ENCODE data around the gene CIB4. TPM values are rescaled to one million over a fixed set of nuclear protein-coding genes. Genes with fewer than 3 reads are reported as not detected.
A peak's percentile ranks its signal among the peaks of the same experiment; 100 is the strongest.

CIB4 gene
- total RNA-seq, 2 donors from 2014 or later, result 0.46 TPM; not detected in 1

DNA sequence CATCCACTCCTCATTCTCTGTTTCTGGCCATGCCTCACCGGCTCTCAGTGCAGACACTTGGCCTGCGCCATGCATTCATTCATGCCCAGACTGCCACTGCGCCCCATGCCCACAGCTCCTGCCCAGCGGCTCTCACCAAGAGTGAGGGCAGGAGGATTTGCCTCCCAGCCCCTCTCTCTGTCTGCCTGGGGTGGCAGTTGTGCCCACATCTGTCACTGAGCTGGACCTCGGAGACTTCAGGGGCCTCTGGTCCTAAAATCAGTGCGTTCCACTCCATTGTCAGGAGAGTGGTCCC is 75.1 kb downstream of the CIB4 start:
- 94% methylated on average over 6 of the region's 6 CpGs for WGBS
- intact Hi-C loops (cut with DNase I), result no loop called here
- no peaks in the 10 kb centered on the region for H3K9me3 ChIP-seq
- no peak overlapping the region for H3K27ac ChIP-seq
- DNase-seq (ENCODE audit: low spot score), result no peak
- TF ChIP-seq, protein P1, sequence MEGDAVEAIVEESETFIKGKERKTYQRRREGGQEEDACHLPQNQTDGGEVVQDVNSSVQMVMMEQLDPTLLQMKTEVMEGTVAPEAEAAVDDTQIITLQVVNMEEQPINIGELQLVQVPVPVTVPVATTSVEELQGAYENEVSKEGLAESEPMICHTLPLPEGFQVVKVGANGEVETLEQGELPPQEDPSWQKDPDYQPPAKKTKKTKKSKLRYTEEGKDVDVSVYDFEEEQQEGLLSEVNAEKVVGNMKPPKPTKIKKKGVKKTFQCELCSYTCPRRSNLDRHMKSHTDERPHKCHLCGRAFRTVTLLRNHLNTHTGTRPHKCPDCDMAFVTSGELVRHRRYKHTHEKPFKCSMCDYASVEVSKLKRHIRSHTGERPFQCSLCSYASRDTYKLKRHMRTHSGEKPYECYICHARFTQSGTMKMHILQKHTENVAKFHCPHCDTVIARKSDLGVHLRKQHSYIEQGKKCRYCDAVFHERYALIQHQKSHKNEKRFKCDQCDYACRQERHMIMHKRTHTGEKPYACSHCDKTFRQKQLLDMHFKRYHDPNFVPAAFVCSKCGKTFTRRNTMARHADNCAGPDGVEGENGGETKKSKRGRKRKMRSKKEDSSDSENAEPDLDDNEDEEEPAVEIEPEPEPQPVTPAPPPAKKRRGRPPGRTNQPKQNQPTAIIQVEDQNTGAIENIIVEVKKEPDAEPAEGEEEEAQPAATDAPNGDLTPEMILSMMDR (IDR thresholded peaks at IDR 0.05), result no peak
- TF ChIP-seq POLR2A (IDR thresholded peaks at IDR 0.05), result no peak
- no peak for TF ChIP-seq POLR2AphosphoS5 (IDR thresholded peaks at IDR 0.05)
- no peaks in the 10 kb centered on the region for H3K27me3 ChIP-seq (replicated peaks; ENCODE audit: insufficient read depth)
- H3K4me1 ChIP-seq (replicated peaks), result peaks cover 4% of the 10 kb centered on the region
- H3K4me3 ChIP-seq, result no peak overlapping the region
- no peaks in the 10 kb centered on the region for H3K36me3 ChIP-seq

DNA sequence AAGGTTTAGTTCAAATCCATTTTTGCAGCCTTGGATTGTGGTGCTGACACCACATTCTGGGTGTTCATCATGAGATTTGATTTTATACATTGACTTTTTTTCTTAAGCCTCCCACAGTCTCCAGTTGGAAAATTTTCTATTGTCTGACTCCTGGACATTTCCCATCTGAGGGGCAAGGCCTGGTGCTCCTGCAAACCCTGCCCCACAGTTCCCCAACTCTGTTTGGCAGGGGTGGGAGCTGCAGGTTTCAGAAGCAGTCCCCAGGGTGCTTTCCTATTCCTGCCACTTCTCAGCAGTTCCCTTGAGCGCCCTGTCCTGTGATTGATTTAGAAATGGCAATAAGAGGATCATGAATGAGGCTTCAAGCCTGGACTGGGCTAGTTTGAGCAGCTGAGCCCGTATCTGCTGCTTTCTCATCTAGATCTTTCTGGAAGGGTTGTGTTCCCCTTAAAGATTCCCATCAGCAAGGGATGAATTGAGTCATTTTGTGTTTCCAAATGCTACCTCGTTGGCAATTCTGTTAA is 77.0 kb downstream of the CIB4 start:
- H3K27ac ChIP-seq, result no peak overlapping the region
- no peaks in the 10 kb centered on the region for H3K9me3 ChIP-seq
- no peaks in the 10 kb centered on the region for H3K36me3 ChIP-seq
- DNase-seq (ENCODE audit: low spot score), result no peak
- peaks cover 3% of the 10 kb centered on the region for H3K27me3 ChIP-seq (replicated peaks; ENCODE audit: insufficient read depth)
- TF ChIP-seq POLR2A (IDR thresholded peaks at IDR 0.05) (no peak), POLR2AphosphoS5 (IDR thresholded peaks at IDR 0.05) (no peak)
- TF ChIP-seq, protein P1 (IDR thresholded peaks at IDR 0.05), result no peak
- no peak overlapping the region for H3K4me3 ChIP-seq
- intact Hi-C loops (cut with DNase I), result no loop called here
- peaks cover 4% of the 10 kb centered on the region for H3K4me1 ChIP-seq (replicated peaks)
- 84% methylated on average over 3 of the region's 3 CpGs for WGBS

DNA sequence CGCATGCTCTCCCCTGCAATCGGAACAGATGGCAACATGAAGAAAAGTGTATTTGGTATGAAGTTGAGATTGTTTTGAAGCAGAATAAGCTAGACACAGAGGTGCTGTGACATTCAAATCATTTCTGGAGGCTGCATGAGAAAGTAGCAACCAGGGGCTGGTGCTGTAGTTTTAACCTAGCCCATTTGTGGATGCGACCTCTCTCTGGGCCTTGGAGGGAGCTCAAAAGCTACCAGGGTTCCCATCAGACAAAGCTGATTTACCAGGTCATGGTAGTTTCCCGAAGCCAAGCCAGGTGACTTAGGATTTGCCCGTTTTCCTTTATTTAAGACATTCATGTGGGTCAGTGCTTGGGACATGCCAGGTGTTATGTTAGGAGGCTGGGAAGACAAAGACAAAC is 77.5 kb downstream of the CIB4 start:
- peaks cover 4% of the 10 kb centered on the region for H3K4me1 ChIP-seq (replicated peaks)
- no peak overlapping the region for H3K27ac ChIP-seq
- peaks cover 7% of the 10 kb centered on the region for H3K27me3 ChIP-seq (replicated peaks; ENCODE audit: insufficient read depth)
- intact Hi-C loops (cut with DNase I), result no loop called here
- no peak overlapping the region for H3K4me3 ChIP-seq
- TF ChIP-seq POLR2A (IDR thresholded peaks at IDR 0.05) (no peak), POLR2AphosphoS5 (IDR thresholded peaks at IDR 0.05) (no peak)
- TF ChIP-seq, protein P1 (IDR thresholded peaks at IDR 0.05), result no peak
- 79% methylated on average over 5 of the region's 5 CpGs for WGBS
- DNase-seq (ENCODE audit: low spot score), result no peak
- no peaks in the 10 kb centered on the region for H3K9me3 ChIP-seq
- H3K36me3 ChIP-seq, result no peaks in the 10 kb centered on the region

DNA sequence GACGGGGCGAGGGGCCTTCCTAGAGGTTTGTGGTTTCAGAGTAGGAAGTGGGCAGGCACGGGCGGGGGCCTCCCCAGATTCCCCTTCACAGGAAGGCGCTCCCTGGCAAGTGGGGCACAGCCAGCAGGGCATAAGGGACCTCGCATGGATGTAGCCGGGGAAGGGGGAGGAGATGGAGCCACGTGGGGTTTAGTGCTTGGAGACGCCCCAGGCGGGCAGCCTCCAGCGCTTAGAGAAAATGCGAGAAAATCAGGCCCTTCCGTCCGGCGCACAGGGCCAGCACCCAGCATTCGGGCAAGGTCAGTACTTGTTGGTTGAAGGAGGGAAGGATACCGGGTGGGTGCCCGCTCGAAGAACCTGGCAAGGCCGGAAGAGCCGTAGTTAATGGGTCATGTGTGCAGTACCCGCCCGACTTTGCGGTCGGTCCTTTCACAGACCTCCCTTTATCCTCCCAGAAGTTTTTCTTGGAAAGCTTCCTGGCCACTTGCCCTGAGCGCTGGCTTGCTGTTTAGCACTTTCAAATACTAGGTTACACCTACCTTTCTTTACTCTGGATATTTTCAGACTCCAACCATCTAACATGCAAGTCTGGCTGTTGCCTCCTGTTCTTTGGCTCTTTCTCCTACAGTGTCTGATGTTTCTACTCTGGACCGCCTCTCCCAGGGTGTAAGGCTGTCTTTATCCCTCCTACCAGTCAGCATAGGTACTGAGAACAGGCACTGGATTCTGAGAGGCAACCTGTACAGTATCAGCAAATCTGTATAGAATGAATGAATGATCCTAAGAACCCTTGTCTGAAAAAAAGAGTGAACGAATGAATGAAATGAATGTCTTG is 78.1 kb downstream of the CIB4 start:
- TF ChIP-seq, protein P1 (IDR thresholded peaks at IDR 0.05), result no peak
- TF ChIP-seq POLR2AphosphoS5 (IDR thresholded peaks at IDR 0.05), result peak; percentile 14
- DNase-seq (ENCODE audit: low spot score), result peak; percentile 43
- 8% methylated on average over 28 of the region's 28 CpGs for WGBS
- peaks cover 4% of the 10 kb centered on the region for H3K4me1 ChIP-seq (replicated peaks)
- peaks cover 7% of the 10 kb centered on the region for H3K27me3 ChIP-seq (replicated peaks; ENCODE audit: insufficient read depth)
- no peak overlapping the region for H3K27ac ChIP-seq
- no peaks in the 10 kb centered on the region for H3K36me3 ChIP-seq
- no peaks in the 10 kb centered on the region for H3K9me3 ChIP-seq
- intact Hi-C loops (cut with DNase I), result no loop called here
- peak overlapping the region; percentile 23 to 30 for H3K4me3 ChIP-seq

All from prostate gland (tissue), 2 donors.